Upper lobe of right lung (tissue), 1 donor: ENCODE data around the gene HSPB1. TPM values are rescaled to one million over a fixed set of nuclear protein-coding genes. Genes with fewer than 3 reads are reported as not detected.

Source experiments
- ATAC-seq: fragments of 200-7000 bp; cut with Tn5 transposase; one replicate; pipeline ENCODE4 v1.9.1; 2020; ENCODE audit warnings: mild to moderate bottlenecking, moderate library complexity
- DNase-seq: peaks from one replicate; pipeline ENCODE4 v3.0.0-alpha.2; 2020
- H3K27ac ChIP-seq: fragments of 200-600 bp; one replicate; pipeline ENCODE4 v1.8.0; 2022
- H3K27me3 ChIP-seq: fragments of 200-600 bp; one replicate; pipeline ENCODE4 v1.8.0; 2022; ENCODE audit warnings: mild to moderate bottlenecking
- H3K36me3 ChIP-seq: fragments of 200-600 bp; one replicate; pipeline ENCODE4 v1.8.0; 2022
- H3K4me1 ChIP-seq: fragments of 200-600 bp; one replicate; pipeline ENCODE4 v1.8.0; 2022
- H3K4me3 ChIP-seq: fragments of 200-600 bp; one replicate; pipeline ENCODE4 v1.8.0; 2022; ENCODE audit warnings: mild to moderate bottlenecking
- H3K9me3 ChIP-seq: fragments of 200-600 bp; one replicate; pipeline ENCODE4 v1.8.0; 2022
- intact Hi-C: fragments of 100-400 bp; cut with DNase I; formaldehyde crosslinking; loops from one replicate; pipeline ENCODE4 v1.11.0; 2022
- total RNA-seq: library from RNA; stranded (reverse); fragmentation: NEBNext Ultra II Directional; extraction: Animal tissue kit (Norgen Biotek cat#: 25700); gene quantifications from one replicate; pipeline ENCODE4 v1.2.1, GENCODE V29; 2021
- TF ChIP-seq, protein P1 (sequence below): fragments of 200-600 bp; IDR thresholded peaks from one replicate; pipeline ENCODE4 v1.8.0; 2022; ENCODE audit warnings: antibody characterized with exemption
- donor health status: DM: no; HTN: yes; CAD: no; lungs with severe emphysema.

HSPB1 gene
- total RNA-seq, 1 donor from 2014 or later, result 494 TPM

DNA sequence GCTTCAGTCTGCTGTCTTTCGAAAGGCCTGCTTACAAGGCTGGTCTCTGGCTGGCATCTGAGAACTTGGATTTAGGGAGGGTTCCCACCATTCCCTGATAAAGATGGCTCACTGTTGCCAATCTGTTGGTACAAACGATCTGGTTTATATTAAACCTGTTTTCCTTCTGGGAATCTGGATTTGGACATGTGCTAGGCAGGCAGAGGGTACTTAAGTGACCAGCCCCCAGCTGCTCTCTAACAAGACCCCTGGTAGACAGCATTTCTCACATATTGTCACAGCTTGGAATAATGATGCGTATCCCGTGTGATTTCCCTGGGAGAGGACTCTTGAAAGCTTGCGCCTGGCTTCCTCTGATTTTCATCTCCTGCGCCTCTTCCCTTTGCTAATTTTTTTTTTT, 34.7 kb downstream of the HSPB1 start:
- TF ChIP-seq, protein P1, sequence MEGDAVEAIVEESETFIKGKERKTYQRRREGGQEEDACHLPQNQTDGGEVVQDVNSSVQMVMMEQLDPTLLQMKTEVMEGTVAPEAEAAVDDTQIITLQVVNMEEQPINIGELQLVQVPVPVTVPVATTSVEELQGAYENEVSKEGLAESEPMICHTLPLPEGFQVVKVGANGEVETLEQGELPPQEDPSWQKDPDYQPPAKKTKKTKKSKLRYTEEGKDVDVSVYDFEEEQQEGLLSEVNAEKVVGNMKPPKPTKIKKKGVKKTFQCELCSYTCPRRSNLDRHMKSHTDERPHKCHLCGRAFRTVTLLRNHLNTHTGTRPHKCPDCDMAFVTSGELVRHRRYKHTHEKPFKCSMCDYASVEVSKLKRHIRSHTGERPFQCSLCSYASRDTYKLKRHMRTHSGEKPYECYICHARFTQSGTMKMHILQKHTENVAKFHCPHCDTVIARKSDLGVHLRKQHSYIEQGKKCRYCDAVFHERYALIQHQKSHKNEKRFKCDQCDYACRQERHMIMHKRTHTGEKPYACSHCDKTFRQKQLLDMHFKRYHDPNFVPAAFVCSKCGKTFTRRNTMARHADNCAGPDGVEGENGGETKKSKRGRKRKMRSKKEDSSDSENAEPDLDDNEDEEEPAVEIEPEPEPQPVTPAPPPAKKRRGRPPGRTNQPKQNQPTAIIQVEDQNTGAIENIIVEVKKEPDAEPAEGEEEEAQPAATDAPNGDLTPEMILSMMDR, result no peak
- no peaks in the 10 kb centered on the region for H3K9me3 ChIP-seq
- no peak overlapping the region for H3K27ac ChIP-seq
- H3K4me1 ChIP-seq, result peaks cover 35% of the 10 kb centered on the region
- no peaks in the 10 kb centered on the region for H3K27me3 ChIP-seq
- peaks cover 6% of the 10 kb centered on the region for H3K36me3 ChIP-seq
- intact Hi-C loops, result no loop called here
- DNase-seq (no peak), ATAC-seq (no peak)
- no peak overlapping the region for H3K4me3 ChIP-seq

- Histone ChIP-seq H3K36me3 (peaks cover 17% of the 10 kb centered on the region), H3K4me1 (peaks cover 24% of the 10 kb centered on the region), H3K27me3 (no peaks in the 10 kb centered on the region), H3K4me3 (no peak overlapping the region), H3K27ac (no peak overlapping the region), H3K9me3 (no peaks in the 10 kb centered on the region)
- peak; percentile 59 for ATAC-seq
- TF ChIP-seq, protein P1, result no peak
- no peak for DNase-seq
- intact Hi-C loops, result no loop called here
These were observed 36.0 kb downstream of the HSPB1 start for GRCh38 chr7:76338298-76339084.

- Histone ChIP-seq H3K4me1 (peaks cover 13% of the 10 kb centered on the region), H3K9me3 (no peaks in the 10 kb centered on the region), H3K4me3 (no peak overlapping the region), H3K27me3 (no peaks in the 10 kb centered on the region), H3K36me3 (peaks cover 32% of the 10 kb centered on the region), H3K27ac (peak overlapping the region; percentile 4)
- DNase-seq, result no peak
- TF ChIP-seq, protein P1, result no peak
- ATAC-seq, result no peak
- intact Hi-C loops, result no loop called here
These were observed 38.2 kb downstream of the HSPB1 start for GRCh38 chr7:76340617-76341131.

- H3K4me1 ChIP-seq, result peaks cover 26% of the 10 kb centered on the region
These were observed 39.7 kb downstream of the HSPB1 start for GRCh38 chr7:76342222-76342621.

GRCh38 chr7:76343294-76343930, 40.9 kb downstream of the HSPB1 start:
- DNase-seq, result no peak
- TF ChIP-seq, protein P1, result no peak
- intact Hi-C loops, result no loop called here
- no peak overlapping the region for H3K27ac ChIP-seq
- no peaks in the 10 kb centered on the region for H3K27me3 ChIP-seq
- peaks cover 33% of the 10 kb centered on the region for H3K4me1 ChIP-seq
- peaks cover 48% of the 10 kb centered on the region for H3K36me3 ChIP-seq
- no peaks in the 10 kb centered on the region for H3K9me3 ChIP-seq
- H3K4me3 ChIP-seq, result no peak overlapping the region
- no peak for ATAC-seq

More at GRCh38 chr7:76342222-76342621, 39.7 kb downstream of the HSPB1 start:
- no peak overlapping the region for H3K27ac ChIP-seq
- H3K9me3 ChIP-seq, result no peaks in the 10 kb centered on the region
- peaks cover 46% of the 10 kb centered on the region for H3K36me3 ChIP-seq
- no peaks in the 10 kb centered on the region for H3K27me3 ChIP-seq
- DNase-seq (no peak), ATAC-seq (peak; percentile 23)
- H3K4me3 ChIP-seq, result no peak overlapping the region
- intact Hi-C loops, result no loop called here
- TF ChIP-seq, protein P1, result no peak
